Fibroblast of skin of left biceps (primary cell): ENCODE results near the gene FRYL.
A peak's percentile ranks its signal among the peaks of the same experiment; 100 is the strongest.

ENCODE experiments used
- DNase-seq, 2 experiments: peaks; one replicate each; pipeline ENCODE4 v3.0.0-alpha.2; 2013; ENCODE audit warnings: low read depth in 2 of 2

The FRYL gene

DNA sequence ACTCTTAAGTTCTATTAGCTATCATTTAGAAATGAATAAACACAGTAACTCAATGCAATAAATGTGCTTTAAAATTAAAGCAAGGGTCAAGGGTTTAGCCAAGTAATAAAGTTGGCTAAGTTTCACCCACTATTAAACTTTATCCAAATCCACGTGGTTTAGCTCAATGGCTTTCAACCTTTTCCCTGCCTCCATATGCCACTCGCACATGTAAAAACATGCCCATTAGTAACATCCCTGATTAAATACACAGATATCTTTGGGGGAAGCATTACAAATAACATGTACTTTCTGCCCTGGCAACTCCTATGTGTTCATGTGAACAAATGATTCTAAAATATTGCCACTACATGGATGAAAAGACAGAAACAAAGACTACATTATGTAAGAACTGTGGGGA is 159.2 kb downstream of the FRYL start:
- DNase-seq: no peak

DNA sequence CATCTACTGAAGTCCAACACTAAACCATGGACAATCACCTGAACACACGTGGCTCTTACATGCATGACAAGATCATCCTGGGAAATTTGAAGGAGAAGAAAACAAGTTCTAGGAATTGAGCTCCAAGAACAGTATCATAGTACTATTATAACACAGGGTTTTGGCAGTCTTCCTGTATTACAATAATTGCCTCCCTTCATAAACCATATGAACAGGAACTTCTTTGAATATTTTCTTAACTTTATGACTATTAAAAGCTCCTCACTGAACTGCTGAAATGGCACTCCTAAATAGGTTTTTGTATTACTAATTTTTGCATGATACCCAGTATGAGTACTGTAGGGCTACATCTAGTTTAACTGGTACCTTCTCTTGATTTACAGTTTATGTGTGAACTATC is 160.0 kb downstream of the FRYL start:
- DNase-seq: no peak

- DNase-seq: no peak
These were observed 175.6 kb downstream of the FRYL start for GRCh38 chr4:48604527-48604926.

DNA sequence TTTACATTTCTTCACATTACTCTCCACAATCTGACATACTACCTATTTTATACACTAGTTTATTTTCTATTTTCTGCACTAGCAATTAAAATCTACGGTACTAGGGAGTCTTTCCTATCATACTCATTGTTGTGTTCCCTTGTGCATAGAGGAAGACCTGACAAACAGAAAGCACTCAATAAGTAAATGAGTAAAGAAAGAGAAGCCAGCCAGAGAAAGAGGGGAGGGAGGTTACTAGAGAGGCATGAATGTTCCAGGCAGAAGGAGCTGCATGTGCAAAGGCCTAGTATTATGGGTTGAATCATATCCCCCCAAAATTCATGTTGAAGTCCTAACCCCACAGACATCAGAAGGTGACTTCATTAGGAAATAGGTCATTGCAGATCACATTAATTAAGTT is 176.0 kb downstream of the FRYL start:
- no peak for DNase-seq

- DNase-seq: no peak
These were observed 176.6 kb downstream of the FRYL start for GRCh38 chr4:48603366-48604003.

- DNase-seq: no peak
These were observed 177.3 kb downstream of the FRYL start for GRCh38 chr4:48602763-48603162.

DNA sequence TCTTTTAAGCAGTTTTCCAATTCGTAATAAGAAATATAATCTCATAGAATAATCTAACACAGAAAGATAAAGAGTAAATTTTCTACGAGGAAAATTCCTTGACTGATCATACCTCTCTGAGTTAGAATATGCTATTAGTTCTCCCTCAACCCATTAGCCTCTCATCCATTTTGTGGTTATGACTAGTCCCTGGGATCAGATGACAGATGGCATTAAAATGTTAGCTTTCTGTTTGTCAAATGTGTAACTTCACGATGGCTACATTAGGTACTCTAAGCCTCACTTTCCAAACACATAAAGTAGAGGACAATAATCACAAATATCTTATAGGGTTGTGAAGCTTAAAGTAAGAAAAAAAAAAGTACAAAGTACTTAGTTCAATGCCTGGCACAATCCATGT is 177.9 kb downstream of the FRYL start:
- peak in 1 of 2 experiments; percentile 20 for DNase-seq

GRCh38 chr4:48596336-48596735 is 183.7 kb downstream of the FRYL start:
- DNase-seq: no peak

- DNase-seq: no peak
These were observed 185.9 kb downstream of the FRYL start for GRCh38 chr4:48594180-48594579.

DNA sequence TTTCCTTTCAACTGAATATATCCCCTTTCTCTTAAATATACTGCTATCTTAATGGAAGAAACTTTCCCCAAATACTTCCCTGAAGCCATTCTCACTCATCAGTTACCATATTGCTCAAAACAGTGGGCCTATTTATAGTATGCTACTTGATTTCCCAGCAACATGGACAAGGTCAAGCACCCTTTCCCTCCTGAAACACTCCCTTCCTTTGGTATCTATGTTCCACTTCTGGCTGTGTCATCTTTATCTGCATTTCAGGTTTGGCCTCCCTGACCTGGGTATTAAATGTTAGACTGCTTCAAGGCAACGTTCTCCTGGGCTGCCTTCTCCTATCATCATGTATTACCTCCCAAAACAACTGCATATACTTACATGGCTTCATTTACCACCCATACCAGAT is 188.7 kb downstream of the FRYL start:
- no peak for DNase-seq

DNA sequence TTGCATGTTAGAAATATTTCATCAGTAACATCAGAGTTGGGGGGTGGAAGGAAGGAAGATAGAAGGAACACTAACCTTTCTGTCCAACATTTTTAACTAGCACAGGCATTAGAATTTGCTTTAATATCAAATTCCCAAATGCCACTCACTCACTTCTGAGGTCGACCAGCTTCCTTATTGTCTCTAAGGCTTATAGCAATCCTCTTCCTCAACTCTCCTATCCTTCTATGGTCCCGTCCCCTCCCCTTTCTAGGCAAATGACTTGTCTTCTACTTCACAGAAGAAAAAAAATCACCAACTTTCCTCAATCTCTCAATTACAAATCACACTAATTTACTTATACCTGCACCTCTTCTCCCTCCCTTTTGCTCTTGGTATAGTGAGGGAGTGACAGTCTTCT is 189.2 kb downstream of the FRYL start:
- DNase-seq: no peak

DNA sequence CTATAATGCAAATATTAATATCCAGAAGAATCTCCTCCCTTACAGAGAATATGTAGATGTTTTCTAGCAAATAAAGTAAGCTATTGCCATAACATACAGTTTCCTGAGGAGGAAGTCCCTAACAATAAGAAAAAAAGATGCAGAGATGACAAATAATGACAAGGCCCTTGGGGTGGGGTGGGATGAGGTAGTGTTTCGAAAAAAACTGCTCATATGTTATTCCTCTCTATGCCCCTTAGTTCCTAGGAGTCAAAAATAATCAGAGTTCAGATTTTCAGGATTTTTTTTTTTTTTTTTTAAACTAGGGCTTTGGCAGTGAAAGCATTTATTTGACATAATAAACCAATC is 191.0 kb downstream of the FRYL start:
- DNase-seq: no peak

GRCh38 chr4:48588230-48589097 is 191.6 kb downstream of the FRYL start:
- DNase-seq: no peak

GRCh38 chr4:48585401-48585800 is 194.7 kb downstream of the FRYL start:
- no peak for DNase-seq

DNA sequence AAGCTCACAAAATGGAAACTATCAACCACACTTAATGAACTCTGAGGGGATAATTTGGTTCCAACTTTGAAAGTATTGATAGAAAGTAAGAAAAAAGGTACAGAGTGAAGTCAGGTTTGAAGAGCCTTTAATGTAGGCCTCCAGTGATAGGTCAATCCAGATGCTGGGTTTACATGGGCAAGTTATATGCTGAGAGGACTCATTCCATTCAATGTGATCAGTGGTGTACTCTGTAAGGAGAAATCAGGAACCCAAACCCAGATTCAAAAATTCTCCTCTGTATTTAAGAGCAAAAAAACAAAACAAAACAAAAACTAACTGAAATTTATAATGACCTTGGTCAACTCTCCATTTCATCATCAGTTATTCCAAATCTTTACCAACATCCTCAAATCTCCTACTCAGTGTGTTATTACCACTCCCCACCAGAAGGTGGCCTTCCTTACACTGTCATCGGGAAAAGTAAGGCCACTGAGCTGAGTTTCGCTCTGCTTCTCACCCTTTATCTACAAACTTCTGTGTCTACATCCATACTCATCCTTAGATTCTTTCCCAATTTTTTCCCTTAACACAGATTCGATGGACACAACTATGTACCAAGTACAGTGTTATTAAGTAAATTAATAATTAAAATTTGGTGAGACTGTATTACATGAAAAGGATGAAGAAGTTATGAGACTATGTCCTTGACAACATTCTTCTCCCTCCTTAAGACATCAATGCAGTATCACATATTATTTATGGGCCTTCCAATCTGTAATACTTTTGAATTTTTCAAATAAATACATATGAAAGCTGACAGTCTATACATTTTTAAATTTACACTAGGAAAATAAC is 201.7 kb downstream of the FRYL start:
- DNase-seq: peak in 1 of 2 experiments; percentile 32

- no peak for DNase-seq
These were observed 204.1 kb downstream of the FRYL start for GRCh38 chr4:48575964-48576363.

DNA sequence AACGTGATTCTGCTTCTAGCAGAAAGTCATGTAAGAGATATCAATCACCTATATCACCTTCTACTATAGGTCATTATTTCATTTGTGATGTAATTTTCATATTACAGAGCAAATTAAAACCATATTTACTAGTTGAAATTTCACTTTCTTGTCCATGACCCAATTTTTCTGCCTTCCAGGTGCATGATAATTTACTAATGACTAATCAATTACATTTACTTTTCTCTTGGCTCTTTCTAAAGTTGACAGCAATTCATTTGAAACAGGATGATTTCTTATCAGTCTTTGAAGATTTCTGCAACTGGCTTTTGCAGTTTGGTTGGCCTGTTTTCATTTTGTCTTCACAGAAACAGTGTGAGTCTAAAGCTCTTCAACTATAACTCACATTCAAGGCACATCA is 208.6 kb downstream of the FRYL start:
- no peak for DNase-seq

DNA sequence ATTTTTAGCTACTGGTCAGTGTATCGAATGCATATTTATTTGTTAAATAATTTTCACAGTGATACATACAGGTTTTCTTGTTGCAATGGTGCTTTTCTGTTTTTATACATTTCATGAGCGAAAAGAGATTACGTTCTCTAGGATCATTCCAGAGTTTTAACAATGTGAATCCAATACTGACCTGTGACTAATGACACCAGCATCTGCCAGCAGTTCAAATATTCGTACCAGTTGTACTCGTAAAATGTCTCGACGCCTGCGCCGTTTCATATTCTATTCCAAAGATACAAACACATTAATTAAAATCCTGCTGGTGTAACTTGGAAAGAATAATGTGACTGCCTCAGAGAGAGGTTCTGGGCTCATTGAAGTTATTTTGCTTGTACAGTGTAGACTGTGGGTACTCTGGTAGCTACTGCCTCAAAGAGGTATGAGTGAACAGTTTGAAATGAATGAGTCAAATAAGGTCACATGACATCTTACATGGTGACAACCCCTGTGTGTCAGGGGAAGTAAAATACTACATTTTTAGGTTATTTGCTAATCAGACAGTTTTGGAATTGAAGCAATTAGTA is 209.3 kb downstream of the FRYL start:
- no peak for DNase-seq

DNA sequence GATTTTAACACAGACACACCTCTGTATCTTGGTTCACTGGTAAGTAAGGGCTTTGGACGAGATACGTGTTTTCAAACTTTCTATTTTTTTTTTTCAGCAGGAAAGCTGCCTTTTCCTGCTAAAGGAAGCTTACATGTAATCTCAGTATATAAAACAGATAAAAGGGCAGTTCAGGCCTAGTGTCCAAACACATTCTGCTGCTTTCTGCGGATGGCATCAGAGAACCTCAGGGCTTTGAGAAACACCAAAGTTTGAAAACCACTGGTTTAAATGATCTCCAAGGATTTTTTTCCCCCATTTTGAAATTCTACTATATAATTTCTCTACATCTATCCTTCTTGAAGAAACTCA is 214.1 kb downstream of the FRYL start:
- DNase-seq: no peak

GRCh38 chr4:48565362-48566033 is 214.6 kb downstream of the FRYL start:
- no peak for DNase-seq

DNA sequence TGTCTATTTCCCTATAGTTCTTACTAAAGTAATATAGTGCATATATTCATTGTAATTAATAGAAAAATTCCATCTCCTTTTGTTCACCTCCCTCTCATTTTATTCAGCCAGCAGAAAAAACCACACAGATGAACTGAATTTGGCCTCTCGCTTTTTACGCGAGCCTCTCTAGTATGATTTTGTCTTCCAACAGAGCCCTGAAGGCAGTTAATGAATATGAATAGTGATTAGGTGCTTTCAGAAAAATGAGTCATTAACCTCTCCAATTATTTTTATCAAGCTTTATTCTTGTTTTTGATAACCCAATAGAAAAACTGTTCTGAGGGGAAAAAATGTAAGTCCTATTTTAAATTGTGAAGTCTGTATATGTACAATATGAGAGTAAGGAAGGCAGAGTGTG is 215.9 kb downstream of the FRYL start:
- no peak for DNase-seq

GRCh38 chr4:48558819-48559218 is 221.3 kb downstream of the FRYL start:
- no peak for DNase-seq
